Colonic mucosa (tissue), 4 donors: ENCODE data around the gene RFX3. TPM values are rescaled to one million over a fixed set of nuclear protein-coding genes. Genes with fewer than 3 reads are reported as not detected.
A peak's percentile ranks its signal among the peaks of the same experiment; 100 is the strongest.

Experiments used
- DNase-seq: peaks from one replicate; pipeline ENCODE4 v3.0.0-alpha.2; 2020
- H3K27ac ChIP-seq: fragments of 200-600 bp; one replicate; pipeline ENCODE4 v1.8.0; 2021
- H3K27me3 ChIP-seq: fragments of 200-600 bp; one replicate; pipeline ENCODE4 v1.8.0; 2021
- H3K36me3 ChIP-seq: fragments of 200-600 bp; one replicate; pipeline ENCODE4 v1.8.0; 2021
- H3K4me1 ChIP-seq: fragments of 200-600 bp; one replicate; pipeline ENCODE4 v1.8.0; 2021; ENCODE audit warnings: mild to moderate bottlenecking
- H3K4me3 ChIP-seq: fragments of 200-600 bp; one replicate; pipeline ENCODE4 v1.8.0; 2021
- H3K9ac ChIP-seq, 2 donors: one replicate each; pipeline ENCODE4 v1.7.0; 2013; ENCODE audit warnings: control low read depth in 2 of 2, low read depth in 2 of 2, low read length in 2 of 2
- H3K9me3 ChIP-seq: fragments of 200-600 bp; one replicate; pipeline ENCODE4 v1.8.0; 2021
- intact Hi-C: fragments of 100-400 bp; cut with DNase I; formaldehyde crosslinking; loops from one replicate; pipeline ENCODE4 v1.14.1; 2022
- total RNA-seq, 2 donors: library from RNA; stranded (reverse); fragmentation: NEBNext Ultra II Directional in 1 of 2; extraction: Animal tissue kit (Norgen Biotek cat#: 25700) in 1 of 2; gene quantifications; one replicate each; pipeline ENCODE4 v1.2.1, GENCODE V29; 2021
- TF ChIP-seq, protein P1 (sequence below): fragments of 200-600 bp; IDR thresholded peaks from one replicate; pipeline ENCODE4 v1.8.0; 2022; ENCODE audit warnings: antibody characterized with exemption, mild to moderate bottlenecking
- donor health status: healthy.
- donor health status: DM: no; HTN: no; CAD: no.
- donor health status: DM: no; HTN: no; CAD: no.

The RFX3 gene
- total RNA-seq, 2 donors from 2014 or later = 9.8 to 12.1 TPM

DNA sequence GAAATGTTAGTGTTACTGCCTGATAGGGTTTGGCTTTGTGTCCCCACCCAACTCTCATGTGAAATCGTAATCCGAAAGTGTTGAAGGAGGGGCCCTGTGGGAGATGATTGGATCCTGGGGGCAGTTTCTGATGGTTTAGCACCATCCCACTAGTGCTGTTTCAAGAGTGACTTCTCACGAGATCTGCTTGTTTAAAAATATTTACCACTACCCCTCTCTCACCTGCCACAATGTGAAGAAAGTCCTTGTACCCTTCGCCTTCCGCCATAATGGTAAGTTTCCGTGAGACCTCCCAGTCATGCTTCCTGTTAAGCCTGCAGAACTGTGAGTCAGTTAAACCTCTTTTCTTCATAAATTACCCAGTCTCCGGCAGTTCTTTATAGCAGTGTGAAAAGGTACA is 2.6 kb upstream of the RFX3 start:
- no peaks in the 10 kb centered on the region for H3K9me3 ChIP-seq
- intact Hi-C loops = no loop called here
- H3K27me3 ChIP-seq = no peaks in the 10 kb centered on the region
- no peaks in the 10 kb centered on the region for H3K4me1 ChIP-seq
- no peak overlapping the region for H3K9ac ChIP-seq
- TF ChIP-seq, protein P1, sequence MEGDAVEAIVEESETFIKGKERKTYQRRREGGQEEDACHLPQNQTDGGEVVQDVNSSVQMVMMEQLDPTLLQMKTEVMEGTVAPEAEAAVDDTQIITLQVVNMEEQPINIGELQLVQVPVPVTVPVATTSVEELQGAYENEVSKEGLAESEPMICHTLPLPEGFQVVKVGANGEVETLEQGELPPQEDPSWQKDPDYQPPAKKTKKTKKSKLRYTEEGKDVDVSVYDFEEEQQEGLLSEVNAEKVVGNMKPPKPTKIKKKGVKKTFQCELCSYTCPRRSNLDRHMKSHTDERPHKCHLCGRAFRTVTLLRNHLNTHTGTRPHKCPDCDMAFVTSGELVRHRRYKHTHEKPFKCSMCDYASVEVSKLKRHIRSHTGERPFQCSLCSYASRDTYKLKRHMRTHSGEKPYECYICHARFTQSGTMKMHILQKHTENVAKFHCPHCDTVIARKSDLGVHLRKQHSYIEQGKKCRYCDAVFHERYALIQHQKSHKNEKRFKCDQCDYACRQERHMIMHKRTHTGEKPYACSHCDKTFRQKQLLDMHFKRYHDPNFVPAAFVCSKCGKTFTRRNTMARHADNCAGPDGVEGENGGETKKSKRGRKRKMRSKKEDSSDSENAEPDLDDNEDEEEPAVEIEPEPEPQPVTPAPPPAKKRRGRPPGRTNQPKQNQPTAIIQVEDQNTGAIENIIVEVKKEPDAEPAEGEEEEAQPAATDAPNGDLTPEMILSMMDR = no peak
- H3K36me3 ChIP-seq = no peaks in the 10 kb centered on the region
- DNase-seq = no peak
- peak overlapping the region; percentile 100 for H3K27ac ChIP-seq
- H3K4me3 ChIP-seq = no peak overlapping the region

DNA sequence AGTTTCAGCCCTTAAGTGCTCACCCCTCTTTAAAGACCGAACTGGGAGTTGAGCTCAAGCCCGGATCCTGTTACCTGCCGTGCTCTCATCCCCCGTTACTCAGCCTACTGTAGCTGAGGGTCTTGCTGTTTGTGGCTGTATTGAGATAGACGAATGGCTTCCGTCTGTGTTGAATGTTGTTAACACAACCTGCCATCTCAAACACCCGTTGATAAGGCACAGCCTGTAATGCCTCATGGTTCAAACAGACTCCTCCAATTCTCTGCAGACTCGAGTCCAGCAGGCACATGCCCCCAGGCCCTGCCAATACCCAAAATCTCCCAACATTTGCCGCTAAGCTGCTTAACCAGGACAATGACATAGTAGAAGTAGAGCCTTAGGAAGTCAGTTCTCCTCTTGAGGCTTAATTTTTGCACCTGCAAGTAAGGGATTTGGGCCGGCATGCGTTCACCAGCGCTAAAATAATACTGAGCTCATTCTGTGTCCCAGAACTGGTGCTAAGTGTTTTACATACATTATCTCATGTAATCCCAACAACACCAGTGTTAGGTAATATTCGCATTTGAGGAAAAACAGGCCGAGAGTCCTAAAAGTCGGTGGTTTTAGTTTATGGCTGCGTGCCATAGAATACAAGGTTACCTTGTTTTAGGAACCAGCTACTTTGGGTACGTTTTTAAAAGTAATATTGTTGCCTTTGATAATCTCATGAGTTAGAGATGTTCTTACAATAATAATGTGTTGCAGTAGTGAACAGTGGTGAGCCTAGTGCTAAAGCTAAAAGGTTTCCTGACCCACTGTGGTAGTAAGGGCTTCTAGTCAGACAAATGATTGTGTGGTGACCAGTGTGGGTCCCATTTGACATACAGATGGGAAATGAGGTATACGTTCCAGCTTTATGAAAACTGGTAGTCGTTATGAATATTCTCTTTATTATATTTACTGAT is 1.5 kb upstream of the RFX3 start:
- DNase-seq = peak; percentile 53
- Histone ChIP-seq H3K9me3 (no peaks in the 10 kb centered on the region), H3K9ac (peak overlapping the region; percentile 96 to 100), H3K4me1 (no peaks in the 10 kb centered on the region), H3K27ac (peak overlapping the region; percentile 100), H3K27me3 (no peaks in the 10 kb centered on the region), H3K4me3 (peak overlapping the region; percentile 78), H3K36me3 (no peaks in the 10 kb centered on the region)
- TF ChIP-seq, protein P1 = no peak
- intact Hi-C loops = no loop called here

DNA sequence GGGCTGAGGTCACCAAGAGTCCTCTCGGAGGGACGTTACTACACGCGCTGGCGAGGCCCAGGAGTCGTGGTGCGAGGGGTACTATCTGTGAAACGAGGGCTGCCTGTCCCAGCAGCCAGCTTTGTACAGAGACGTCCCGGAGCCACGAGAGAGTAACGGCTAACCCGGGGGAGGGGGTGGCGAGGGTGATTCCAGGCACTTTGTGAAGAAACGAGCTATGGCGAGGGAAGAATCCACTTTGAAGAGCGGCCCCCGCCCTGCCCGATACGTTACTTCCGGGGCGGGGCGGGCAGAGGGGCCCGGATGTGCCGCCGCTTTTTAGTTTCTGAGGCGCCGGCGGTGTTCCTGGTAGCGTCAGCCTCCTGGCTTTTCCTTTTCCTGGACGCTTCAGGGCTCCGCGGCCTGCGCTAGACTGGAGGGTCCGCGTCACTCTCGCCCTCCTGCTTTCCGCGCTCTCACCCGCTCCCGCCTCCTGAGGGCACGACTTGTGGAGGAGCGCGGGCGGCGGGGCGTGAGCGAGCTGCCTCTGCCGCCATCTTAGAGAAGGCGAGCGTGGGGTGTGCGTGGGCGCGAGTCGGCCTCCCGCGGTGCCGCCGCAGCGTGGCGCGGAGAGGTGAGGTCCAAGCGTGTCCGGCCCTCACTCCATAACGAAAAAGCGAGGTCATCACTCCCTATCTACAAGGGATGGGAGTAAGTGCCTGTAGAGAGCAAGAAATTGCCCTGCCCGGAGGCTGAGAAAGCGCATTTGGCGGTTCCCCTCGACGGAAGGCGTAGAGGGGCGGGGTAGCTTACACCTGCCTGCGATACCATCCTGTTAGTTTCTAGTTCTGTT is 580 bp upstream of the RFX3 start:
- Histone ChIP-seq H3K36me3 (no peaks in the 10 kb centered on the region), H3K4me3 (peak overlapping the region; percentile 78), H3K4me1 (no peaks in the 10 kb centered on the region), H3K9ac (peak overlapping the region; percentile 96 to 100), H3K9me3 (no peaks in the 10 kb centered on the region), H3K27me3 (no peaks in the 10 kb centered on the region), H3K27ac (peak overlapping the region; percentile 100)
- intact Hi-C loops = no loop called here
- peak; percentile 89 for DNase-seq
- TF ChIP-seq, protein P1 = no peak

DNA sequence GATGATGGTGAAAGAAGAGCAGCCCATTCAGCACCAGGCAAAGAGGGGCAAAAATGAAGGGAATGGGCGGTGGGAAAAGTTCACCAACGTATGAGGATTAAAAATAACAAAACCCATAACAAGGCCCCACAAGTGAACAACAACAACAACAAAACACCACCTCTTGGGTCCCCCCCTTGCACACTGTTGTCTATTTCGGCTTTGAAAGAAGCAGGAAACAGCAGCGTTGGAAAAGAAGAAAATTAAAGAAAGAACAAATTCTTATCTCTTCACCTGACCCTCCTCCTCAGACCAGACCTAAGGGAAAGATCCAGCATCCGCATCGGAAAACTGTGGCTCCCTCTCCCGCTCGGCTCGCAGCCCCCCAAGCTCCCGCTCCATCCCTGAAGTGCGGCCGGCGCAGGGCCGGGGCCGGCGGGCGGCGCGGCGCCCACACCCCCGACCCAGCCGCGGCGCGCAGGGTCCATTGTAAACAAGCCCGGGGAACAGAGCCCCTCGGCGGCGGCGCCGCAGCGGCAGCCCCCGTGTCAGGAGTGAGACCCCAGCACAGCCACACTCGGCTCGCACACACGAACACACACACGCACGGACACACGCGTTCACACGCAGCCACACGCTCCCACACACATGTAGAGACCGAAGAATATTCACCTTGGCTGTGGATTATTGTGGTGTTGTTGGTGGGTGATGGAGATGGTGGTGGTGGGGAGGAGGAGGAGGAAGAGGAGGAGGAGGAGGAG is 535 bp downstream of the RFX3 start:
- Histone ChIP-seq H3K27ac (peak overlapping the region; percentile 100), H3K36me3 (no peaks in the 10 kb centered on the region), H3K9ac (peak overlapping the region; percentile 92 to 96), H3K4me1 (no peaks in the 10 kb centered on the region), H3K9me3 (no peaks in the 10 kb centered on the region), H3K27me3 (no peaks in the 10 kb centered on the region), H3K4me3 (peak overlapping the region; percentile 78)
- intact Hi-C loops = no loop called here
- TF ChIP-seq, protein P1 = no peak
- no peak for DNase-seq

DNA sequence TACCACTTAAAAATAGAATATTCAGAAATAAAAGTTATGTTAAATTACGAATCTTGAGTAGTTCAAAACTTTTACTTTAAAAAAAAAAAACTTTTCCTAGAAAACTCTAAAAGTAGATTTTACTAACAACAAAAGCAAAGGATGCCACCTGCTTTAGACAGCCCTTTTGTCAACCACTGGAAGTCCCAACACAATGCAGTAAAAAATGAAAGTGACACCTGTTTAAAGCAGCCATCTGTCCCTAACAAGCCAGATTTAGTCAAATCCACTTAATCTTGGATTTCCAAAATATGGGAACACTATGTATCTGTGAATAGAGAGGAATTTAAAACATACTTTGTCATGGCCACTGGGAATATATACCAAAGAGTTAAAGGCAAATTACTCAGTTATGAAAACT is 3.8 kb downstream of the RFX3 start:
- no peaks in the 10 kb centered on the region for H3K27me3 ChIP-seq
- H3K27ac ChIP-seq = no peak overlapping the region
- H3K4me3 ChIP-seq = no peak overlapping the region
- no peak for DNase-seq
- H3K36me3 ChIP-seq = no peaks in the 10 kb centered on the region
- TF ChIP-seq, protein P1 = no peak
- no peaks in the 10 kb centered on the region for H3K9me3 ChIP-seq
- intact Hi-C loops = no loop called here
- H3K4me1 ChIP-seq = no peaks in the 10 kb centered on the region
- no peak overlapping the region for H3K9ac ChIP-seq
